ENCODE results near the gene RAB40C. TPM values are rescaled to one million over a fixed set of nuclear protein-coding genes. Genes with fewer than 3 reads are reported as not detected.

RAB40C gene
- polyA plus RNA-seq, 1 donor = 27.1 TPM

DNA sequence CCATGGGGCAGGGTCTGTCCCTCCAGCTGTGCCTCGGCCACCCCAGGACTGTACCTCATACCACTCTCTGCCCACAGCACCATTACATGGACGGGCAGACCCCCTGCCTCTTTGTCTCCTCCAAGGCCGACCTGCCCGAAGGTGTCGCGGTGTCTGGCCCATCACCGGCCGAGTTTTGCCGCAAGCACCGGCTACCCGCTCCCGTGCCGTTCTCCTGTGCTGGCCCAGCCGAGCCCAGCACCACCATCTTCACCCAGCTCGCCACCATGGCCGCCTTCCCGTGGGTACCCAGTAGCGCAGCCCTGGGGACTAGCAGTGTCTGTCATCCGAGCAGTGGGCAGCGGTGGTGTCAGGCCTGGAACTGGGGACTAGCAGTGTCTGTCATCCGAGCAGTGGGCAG lies 83.0 kb downstream of the RAB40C start:
- no CpG with 5 or more reads among the region's 21 CpGs for WGBS (ENCODE audit: insufficient coverage, low lambda C conversion rate)
- Histone ChIP-seq H3K36me3 (ENCODE audit: control insufficient read depth, insufficient read depth, low read length) (peaks cover 44% of the 10 kb centered on the region), H3K27me3 (ENCODE audit: control insufficient read depth, insufficient read depth, low read length) (peaks cover 4% of the 10 kb centered on the region), H3K4me1 (ENCODE audit: control insufficient read depth, insufficient read depth, low read length) (peaks cover 35% of the 10 kb centered on the region), H3K27ac (ENCODE audit: low read length) (no peak overlapping the region), H3K9me3 (ENCODE audit: control insufficient read depth, low read depth, low read length) (peaks cover 5% of the 10 kb centered on the region), H3K4me3 (ENCODE audit: low read length) (no peak overlapping the region)
- DNase-seq = no peak

DNA sequence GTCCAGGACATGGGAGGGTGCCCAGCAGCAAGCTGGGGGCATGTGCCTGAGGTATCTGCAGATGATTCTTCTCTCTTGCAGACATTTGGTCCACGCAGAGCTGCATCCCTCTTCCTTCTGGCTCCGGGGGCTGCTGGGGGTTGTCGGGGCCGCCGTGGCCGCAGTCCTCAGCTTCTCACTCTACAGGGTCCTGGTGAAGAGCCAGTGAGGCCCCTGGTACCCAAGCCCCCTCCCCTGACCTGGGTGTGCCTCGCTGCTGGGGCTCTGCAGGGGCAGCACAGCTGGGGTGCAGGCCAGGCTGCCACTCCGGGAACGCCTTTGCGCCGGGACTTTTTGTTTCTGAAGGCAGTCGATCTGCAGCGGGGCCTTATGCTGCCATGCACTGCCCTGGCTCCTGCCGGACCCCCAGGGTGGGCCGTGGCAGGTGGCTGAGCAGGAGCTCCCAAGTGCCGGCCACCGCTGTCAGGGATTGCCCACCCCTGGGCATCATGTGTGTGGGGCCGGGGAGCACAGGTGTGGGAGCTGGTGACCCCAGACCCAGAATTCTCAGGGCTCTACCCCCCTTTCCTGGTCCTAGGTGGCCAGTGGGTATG lies 83.6 kb downstream of the RAB40C start:
- no peak for DNase-seq
- no CpG with 5 or more reads among the region's 18 CpGs for WGBS (ENCODE audit: insufficient coverage, low lambda C conversion rate)
- H3K4me3 ChIP-seq (ENCODE audit: low read length) = no peak overlapping the region
- H3K9me3 ChIP-seq (ENCODE audit: control insufficient read depth, low read depth, low read length) = peaks cover 5% of the 10 kb centered on the region
- no peak overlapping the region for H3K27ac ChIP-seq (ENCODE audit: low read length)
- H3K4me1 ChIP-seq (ENCODE audit: control insufficient read depth, insufficient read depth, low read length) = peaks cover 35% of the 10 kb centered on the region
- peaks cover 4% of the 10 kb centered on the region for H3K27me3 ChIP-seq (ENCODE audit: control insufficient read depth, insufficient read depth, low read length)
- peaks cover 44% of the 10 kb centered on the region for H3K36me3 ChIP-seq (ENCODE audit: control insufficient read depth, insufficient read depth, low read length)

DNA sequence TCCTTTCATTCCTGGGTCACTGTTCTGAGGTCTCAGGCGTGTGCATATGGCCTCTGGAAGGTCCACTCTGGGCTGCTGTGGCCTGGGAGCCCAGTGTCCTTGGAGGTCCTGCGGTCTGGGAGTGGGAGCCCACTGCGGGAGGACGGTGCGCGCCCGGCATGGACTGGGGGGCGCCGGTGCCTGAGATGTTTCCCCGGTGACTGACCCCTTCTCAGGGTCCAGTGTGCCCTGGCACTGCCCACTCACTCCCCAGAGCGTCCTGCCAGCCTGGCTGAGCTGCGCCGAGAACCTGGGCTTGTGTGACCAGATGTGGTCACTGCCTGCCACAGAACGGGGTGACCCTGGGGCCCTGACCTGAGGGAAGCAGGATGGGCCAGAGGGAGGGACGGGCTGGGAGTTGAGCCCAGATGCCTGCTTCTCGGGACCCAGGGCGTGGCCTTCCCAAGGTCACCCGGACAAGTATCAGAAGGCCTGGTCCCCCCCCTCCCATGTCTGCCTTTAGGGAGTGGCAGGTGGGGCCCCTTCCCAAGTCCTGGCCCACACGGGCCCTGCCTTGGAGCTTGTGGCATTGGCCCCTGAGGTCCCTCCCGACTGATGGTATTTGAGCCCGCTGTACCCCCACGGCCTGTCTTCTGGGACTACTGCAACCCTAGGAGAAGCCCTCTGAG lies 84.5 kb downstream of the RAB40C start:
- WGBS (ENCODE audit: insufficient coverage, low lambda C conversion rate) = no CpG with 5 or more reads among the region's 22 CpGs
- Histone ChIP-seq H3K27me3 (ENCODE audit: control insufficient read depth, insufficient read depth, low read length) (peaks cover 4% of the 10 kb centered on the region), H3K4me3 (ENCODE audit: low read length) (no peak overlapping the region), H3K36me3 (ENCODE audit: control insufficient read depth, insufficient read depth, low read length) (peaks cover 44% of the 10 kb centered on the region), H3K9me3 (ENCODE audit: control insufficient read depth, low read depth, low read length) (peaks cover 5% of the 10 kb centered on the region), H3K27ac (ENCODE audit: low read length) (no peak overlapping the region), H3K4me1 (ENCODE audit: control insufficient read depth, insufficient read depth, low read length) (peaks cover 30% of the 10 kb centered on the region)
- no peak for DNase-seq

DNA sequence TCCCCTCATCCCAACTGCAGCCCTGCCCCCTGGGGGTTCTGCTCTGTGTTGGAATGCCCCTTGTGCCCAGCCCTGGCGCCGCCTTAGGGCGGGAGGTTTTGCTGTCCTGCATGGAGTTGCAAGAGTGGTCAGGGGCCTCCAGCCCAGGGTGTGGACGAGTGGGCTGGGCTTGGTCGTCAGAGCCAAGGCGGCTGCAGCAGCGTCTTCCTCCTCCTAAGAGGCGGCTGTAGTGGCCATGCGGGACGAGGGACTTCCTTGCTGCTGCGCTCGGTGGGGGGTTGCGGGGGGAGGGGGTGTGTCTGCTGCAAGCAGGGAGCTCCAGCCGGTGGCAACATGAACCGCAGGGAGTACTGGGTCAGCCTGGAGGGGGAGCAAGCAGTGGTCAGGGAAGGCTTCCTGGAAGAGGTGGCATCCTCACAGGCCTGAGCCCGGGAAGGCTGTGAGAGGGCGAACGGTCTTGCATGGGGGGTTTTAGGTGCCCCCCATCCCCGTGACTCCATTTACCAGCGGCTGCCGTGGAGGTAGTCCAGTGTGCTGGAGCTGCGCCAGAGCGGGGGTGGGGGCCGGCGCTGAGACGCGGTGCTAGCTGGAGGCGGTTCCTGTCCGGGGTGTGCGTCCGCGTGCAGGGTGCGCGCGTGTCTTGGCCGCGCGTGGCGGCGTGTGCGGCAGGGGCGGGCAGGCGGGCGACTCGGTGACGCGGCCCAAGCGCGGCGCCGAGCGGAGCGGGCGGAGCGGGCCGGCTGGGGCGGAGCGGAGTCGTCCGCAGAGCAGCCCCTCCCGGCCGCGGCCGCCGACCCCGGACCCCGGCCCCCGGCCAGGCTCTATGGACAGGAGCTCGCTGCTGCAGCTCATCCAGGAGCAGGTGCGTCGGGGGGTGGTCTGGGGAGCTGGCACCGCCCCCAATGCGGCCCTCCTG lies 85.4 kb downstream of the RAB40C start, which contains the start of gene RHBDL1:
RHBDL1 (plus strand) TSS at position 704 of the 916 bp plus-strand sequence; CDS start at position 824, 120 bp downstream.
- Histone ChIP-seq H3K36me3 (ENCODE audit: control insufficient read depth, insufficient read depth, low read length) (peaks cover 36% of the 10 kb centered on the region), H3K4me1 (ENCODE audit: control insufficient read depth, insufficient read depth, low read length) (peaks cover 30% of the 10 kb centered on the region), H3K9me3 (ENCODE audit: control insufficient read depth, low read depth, low read length) (peaks cover 5% of the 10 kb centered on the region), H3K4me3 (ENCODE audit: low read length) (peak within 1 kb of the TSS; percentile 43), H3K27ac (ENCODE audit: low read length) (no peak within 1 kb of the TSS), H3K27me3 (ENCODE audit: control insufficient read depth, insufficient read depth, low read length) (peaks cover 4% of the 10 kb centered on the region)
- WGBS (ENCODE audit: insufficient coverage, low lambda C conversion rate) = no CpG with 5 or more reads among the region's 73 CpGs
- DNase-seq = peak in 1 of 2 donors; percentile 46

DNA sequence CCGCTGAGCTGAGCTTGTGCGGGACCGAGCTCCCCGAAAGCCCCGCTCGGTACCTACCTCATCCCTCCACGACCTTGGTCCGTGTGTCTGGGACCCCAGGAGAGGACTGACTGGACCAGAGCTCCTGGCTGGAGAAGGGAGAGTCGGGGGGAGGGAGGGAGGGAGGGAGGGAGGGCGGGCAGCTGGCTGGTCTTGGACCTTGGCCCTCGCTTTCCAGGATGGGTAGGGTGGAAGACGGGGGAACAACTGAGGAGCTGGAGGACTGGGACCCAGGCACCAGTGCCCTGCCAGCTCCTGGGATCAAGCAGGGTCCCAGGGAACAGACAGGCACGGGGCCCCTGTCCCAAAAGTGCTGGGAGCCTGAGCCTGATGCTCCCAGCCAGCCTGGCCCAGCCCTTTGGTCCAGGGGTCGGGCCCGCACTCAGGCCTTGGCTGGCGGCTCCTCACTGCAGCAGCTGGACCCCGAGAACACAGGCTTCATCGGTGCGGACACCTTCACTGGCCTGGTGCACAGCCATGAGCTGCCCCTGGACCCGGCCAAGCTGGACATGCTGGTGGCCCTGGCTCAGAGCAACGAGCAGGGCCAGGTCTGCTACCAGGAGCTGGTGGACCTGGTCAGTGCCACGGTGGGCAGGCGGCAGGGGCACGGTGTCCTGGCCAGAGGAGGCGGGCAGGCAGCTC lies 86.2 kb downstream of the RAB40C start:
- Histone ChIP-seq H3K27ac (ENCODE audit: low read length) (no peak overlapping the region), H3K4me1 (ENCODE audit: control insufficient read depth, insufficient read depth, low read length) (peaks cover 32% of the 10 kb centered on the region), H3K4me3 (ENCODE audit: low read length) (peak overlapping the region; percentile 43), H3K9me3 (ENCODE audit: control insufficient read depth, low read depth, low read length) (peaks cover 3% of the 10 kb centered on the region), H3K36me3 (ENCODE audit: control insufficient read depth, insufficient read depth, low read length) (peaks cover 28% of the 10 kb centered on the region), H3K27me3 (ENCODE audit: control insufficient read depth, insufficient read depth, low read length) (peaks cover 4% of the 10 kb centered on the region)
- DNase-seq = peak in 1 of 2 donors; percentile 64
- no CpG with 5 or more reads among the region's 25 CpGs for WGBS (ENCODE audit: insufficient coverage, low lambda C conversion rate)

DNA sequence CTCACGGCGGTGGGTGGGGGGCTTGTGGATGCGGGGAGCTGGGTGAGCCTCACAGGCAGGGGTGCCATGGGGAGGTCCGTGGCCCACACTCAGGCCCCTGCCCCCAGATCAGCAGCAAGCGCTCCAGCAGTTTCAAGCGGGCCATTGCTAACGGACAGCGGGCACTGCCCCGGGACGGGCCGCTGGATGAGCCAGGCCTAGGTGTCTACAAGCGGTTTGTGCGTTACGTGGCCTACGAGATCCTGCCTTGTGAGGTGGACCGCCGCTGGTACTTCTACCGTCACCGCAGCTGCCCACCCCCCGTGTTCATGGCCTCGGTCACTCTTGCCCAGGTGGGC lies 86.7 kb downstream of the RAB40C start:
- H3K36me3 ChIP-seq (ENCODE audit: control insufficient read depth, insufficient read depth, low read length) = peaks cover 22% of the 10 kb centered on the region
- no peak overlapping the region for H3K27ac ChIP-seq (ENCODE audit: low read length)
- peaks cover 37% of the 10 kb centered on the region for H3K4me1 ChIP-seq (ENCODE audit: control insufficient read depth, insufficient read depth, low read length)
- no peak overlapping the region for H3K4me3 ChIP-seq (ENCODE audit: low read length)
- H3K27me3 ChIP-seq (ENCODE audit: control insufficient read depth, insufficient read depth, low read length) = peaks cover 4% of the 10 kb centered on the region
- peaks cover 3% of the 10 kb centered on the region for H3K9me3 ChIP-seq (ENCODE audit: control insufficient read depth, low read depth, low read length)
- no peak for DNase-seq
- no CpG with 5 or more reads among the region's 21 CpGs for WGBS (ENCODE audit: insufficient coverage, low lambda C conversion rate)

DNA sequence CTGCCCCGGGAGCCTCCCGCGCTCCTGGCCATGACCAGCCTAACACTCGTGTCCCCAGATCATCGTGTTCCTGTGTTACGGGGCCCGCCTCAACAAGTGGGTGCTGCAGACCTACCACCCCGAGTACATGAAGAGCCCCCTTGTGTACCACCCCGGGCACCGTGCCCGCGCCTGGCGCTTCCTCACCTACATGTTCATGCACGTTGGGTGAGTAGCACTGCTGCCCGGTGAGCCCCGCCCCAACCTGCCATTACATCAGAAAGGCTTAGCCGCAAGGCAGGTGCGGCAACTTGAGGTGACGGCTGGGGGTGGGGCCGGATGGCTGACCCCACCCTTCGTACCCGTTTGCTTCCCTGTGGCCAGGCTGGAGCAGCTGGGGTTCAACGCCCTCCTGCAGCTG lies 87.0 kb downstream of the RAB40C start:
- DNase-seq = peak; percentile 69 to 82
- Histone ChIP-seq H3K4me3 (ENCODE audit: low read length) (no peak overlapping the region), H3K27me3 (ENCODE audit: control insufficient read depth, insufficient read depth, low read length) (peaks cover 4% of the 10 kb centered on the region), H3K36me3 (ENCODE audit: control insufficient read depth, insufficient read depth, low read length) (peaks cover 23% of the 10 kb centered on the region), H3K4me1 (ENCODE audit: control insufficient read depth, insufficient read depth, low read length) (peaks cover 40% of the 10 kb centered on the region), H3K27ac (ENCODE audit: low read length) (no peak overlapping the region), H3K9me3 (ENCODE audit: control insufficient read depth, low read depth, low read length) (peaks cover 3% of the 10 kb centered on the region)
- WGBS (ENCODE audit: insufficient coverage, low lambda C conversion rate) = no CpG with 5 or more reads among the region's 23 CpGs

DNA sequence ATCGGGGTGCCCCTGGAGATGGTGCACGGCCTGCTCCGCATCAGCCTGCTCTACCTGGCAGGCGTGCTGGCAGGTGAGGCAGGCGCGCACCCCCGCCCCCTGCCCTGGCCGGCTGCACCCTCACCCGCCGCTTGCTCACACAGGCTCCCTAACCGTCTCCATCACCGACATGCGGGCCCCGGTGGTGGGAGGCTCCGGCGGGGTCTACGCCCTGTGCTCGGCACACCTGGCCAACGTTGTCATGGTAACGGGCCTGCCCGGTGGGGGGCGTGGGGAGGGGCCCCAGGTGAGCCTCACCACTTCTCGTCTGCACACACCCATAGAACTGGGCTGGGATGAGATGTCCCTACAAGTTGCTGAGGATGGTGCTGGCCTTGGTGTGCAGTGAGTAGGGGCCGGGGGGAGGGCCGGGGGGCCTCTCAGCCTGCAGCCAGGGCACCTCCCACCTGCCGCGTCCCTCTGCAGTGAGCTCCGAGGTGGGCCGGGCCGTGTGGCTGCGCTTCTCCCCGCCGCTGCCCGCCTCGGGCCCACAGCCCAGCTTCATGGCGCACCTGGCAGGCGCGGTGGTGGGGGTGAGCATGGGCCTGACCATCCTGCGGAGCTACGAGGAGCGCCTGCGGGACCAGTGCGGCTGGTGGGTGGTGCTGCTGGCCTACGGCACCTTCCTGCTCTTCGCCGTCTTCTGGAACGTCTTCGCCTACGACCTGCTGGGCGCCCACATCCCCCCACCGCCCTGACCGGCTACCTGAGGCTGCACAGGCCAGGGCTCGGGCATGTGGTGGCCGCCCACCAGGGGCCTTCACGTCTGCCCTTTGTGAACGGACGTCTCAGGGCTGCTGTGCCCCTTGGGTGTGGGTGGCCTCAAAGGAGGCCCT lies 87.7 kb downstream of the RAB40C start:
- Histone ChIP-seq H3K4me1 (ENCODE audit: control insufficient read depth, insufficient read depth, low read length) (peaks cover 45% of the 10 kb centered on the region), H3K27ac (ENCODE audit: low read length) (no peak overlapping the region), H3K27me3 (ENCODE audit: control insufficient read depth, insufficient read depth, low read length) (peaks cover 4% of the 10 kb centered on the region), H3K9me3 (ENCODE audit: control insufficient read depth, low read depth, low read length) (peaks cover 3% of the 10 kb centered on the region), H3K4me3 (ENCODE audit: low read length) (no peak overlapping the region), H3K36me3 (ENCODE audit: control insufficient read depth, insufficient read depth, low read length) (peaks cover 23% of the 10 kb centered on the region)
- WGBS (ENCODE audit: insufficient coverage, low lambda C conversion rate) = no CpG with 5 or more reads among the region's 57 CpGs
- no peak for DNase-seq

DNA sequence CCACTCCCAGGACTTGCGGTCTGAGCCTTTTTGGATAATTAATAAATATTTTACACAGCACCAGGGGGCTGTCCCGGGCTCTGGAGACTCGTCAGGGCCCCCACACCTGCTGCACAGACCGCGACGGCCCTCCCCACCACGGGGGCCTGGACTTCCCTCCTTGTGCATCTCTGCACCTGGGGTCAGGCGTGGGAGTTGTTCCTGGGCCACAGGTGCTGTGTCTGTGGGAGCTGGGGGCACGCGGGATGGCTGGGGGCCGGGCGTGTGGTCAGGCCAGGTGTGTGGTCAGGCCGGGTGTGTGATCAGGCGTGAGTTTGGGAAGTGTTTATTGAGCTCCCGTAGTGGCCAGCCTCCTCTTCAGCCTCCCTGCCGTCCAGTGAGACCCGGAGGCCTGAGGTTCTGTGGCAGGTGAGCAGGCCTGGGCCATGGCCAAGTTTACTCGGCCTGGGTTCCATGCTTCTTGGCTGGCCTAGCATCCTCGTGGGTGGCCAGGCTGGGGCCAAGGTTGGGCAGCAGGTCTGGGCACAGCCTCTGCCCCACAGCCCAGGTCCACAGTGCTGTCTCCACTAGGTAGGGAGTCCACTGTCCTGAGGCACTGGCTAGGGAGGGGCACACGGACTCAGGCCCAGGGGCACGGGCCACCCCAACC lies 88.5 kb downstream of the RAB40C start:
- Histone ChIP-seq H3K27ac (ENCODE audit: low read length) (no peak overlapping the region), H3K27me3 (ENCODE audit: control insufficient read depth, insufficient read depth, low read length) (peaks cover 4% of the 10 kb centered on the region), H3K4me1 (ENCODE audit: control insufficient read depth, insufficient read depth, low read length) (peaks cover 53% of the 10 kb centered on the region), H3K36me3 (ENCODE audit: control insufficient read depth, insufficient read depth, low read length) (peaks cover 25% of the 10 kb centered on the region), H3K4me3 (ENCODE audit: low read length) (no peak overlapping the region), H3K9me3 (ENCODE audit: control insufficient read depth, low read depth, low read length) (peaks cover 3% of the 10 kb centered on the region)
- no peak for DNase-seq
- WGBS (ENCODE audit: insufficient coverage, low lambda C conversion rate) = no CpG with 5 or more reads among the region's 21 CpGs
